HG02840 (cell line): ENCODE data around the gene PPP1R12B.
"Not testable (repeated sequence)": the region's sequence is repeated elsewhere in the genome, so short reads cannot be mapped to it uniquely, and the experiment has no call there.

Source experiments
- ATAC-seq: cut with Tn5 transposase; IDR thresholded peaks from one replicate; pipeline ENCODE4 v1.9.1; 2021; ENCODE audit warnings: mild to moderate bottlenecking, moderate library complexity, moderate number of reproducible peaks; ENCODE audit not compliant: unreplicated experiment, low FRiP score

PPP1R12B gene

DNA sequence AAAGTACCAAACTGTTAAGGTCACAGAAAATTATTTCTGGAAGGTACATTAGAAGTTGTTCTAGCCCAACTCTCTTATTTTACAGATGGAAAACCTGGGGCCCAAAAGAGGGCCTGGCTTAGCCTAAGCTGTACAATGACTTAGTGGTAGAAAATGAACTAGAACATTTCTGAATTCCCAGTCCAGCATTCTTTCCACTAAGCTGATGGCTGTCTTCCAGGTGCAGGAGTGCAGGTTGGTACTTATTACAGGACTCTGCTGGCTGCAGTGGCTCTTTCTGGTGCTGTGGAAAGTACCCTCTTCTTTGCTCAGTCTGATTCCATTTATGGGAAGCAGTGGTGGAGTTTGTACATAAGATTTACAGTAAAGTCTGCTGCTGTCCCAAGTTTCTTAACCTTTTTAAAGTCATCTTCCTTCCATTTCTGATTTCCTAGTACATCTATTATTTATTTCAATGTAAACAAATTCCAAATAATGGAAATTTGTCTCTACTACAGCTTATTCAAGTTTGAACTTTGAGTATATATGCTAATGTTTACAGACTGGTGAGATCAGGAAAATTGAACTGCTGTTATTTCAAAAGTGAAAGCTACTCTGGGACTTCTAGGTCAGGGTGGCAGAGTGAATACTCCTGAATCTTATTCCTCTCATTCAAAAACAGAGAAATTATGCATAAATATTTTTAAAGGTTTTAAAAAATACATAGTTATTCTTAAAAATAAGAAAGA is 171.8 kb downstream of the PPP1R12B start:
- ATAC-seq = not testable (repeated sequence)

DNA sequence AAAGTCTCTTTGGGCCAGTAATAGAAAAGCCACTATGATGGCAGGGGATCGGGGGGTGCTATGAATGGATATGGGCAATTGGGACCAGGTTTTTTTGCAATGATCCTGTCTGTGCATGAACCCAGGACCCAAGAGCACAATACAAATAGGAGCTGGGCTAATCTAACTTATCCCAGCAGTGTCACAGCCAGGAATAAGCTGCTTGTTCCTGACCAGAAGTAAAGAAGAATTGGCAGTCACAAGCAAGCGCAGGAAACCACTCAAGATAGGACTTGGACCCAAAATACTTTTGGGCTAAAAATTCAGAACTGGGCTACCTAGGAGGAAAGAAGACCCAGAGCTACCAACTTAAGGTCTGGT is 172.3 kb downstream of the PPP1R12B start:
- not testable (repeated sequence) for ATAC-seq

- not testable (repeated sequence) for ATAC-seq
These were observed 173.0 kb downstream of the PPP1R12B start for GRCh38 chr1:202521484-202521883.

GRCh38 chr1:202521886-202522285 is 173.4 kb downstream of the PPP1R12B start:
- ATAC-seq = no peak

DNA sequence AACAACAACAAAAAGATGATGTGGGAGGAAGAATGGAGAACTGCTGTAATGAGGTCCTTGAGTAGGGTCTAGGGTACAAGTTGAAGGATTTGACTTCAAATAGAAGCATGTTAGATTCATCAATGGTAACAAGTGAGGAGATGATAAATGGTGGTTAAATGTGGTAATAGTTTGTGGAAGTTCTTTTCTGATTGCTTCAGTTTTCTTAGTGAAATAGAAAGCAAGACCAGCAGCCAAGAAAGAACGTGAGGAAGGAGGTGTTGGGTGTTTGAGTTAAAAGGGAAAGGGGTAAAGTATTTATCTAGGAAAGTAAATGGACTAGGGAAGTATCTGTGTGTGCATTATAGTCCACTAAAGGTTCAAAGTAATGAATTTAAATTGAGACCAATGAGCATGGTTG is 177.6 kb downstream of the PPP1R12B start:
- ATAC-seq = not testable (repeated sequence)

GRCh38 chr1:202528096-202528722 is 179.7 kb downstream of the PPP1R12B start:
- ATAC-seq = not testable (repeated sequence)

DNA sequence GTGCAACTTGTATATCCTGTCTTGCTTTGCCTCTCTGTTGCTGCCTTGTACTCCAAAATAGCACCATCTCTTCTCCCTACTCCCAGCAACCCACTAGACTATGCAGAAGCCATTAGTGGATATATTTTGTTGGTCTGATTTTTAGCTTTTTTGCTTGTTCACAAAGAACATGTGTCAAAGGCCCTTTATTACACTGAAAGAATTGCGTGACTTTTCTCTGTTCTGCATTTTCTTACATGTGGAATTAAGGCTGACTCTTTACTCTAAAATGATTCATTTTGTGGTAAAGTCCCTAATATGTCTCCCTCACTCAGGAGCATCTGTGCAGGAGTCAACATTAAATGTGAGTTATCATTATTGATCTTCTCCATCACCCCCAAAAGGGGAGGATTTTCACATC is 182.2 kb downstream of the PPP1R12B start:
- not testable (repeated sequence) for ATAC-seq

DNA sequence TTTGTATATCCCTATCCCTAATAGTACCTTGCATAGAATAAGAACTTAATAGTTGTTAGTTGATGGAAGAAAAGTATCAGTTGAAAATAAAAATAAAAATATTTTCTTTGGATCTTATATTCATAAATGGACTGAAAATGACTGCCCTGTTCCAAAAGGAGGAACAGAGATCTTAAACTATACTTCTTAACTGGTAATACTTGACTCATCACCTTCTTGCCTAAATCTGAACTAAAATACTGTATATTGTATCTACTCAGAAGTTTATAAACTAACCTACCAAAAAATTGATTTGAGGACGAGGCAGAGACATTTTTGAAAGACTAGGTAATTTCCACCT is 182.9 kb downstream of the PPP1R12B start:
- no peak for ATAC-seq

DNA sequence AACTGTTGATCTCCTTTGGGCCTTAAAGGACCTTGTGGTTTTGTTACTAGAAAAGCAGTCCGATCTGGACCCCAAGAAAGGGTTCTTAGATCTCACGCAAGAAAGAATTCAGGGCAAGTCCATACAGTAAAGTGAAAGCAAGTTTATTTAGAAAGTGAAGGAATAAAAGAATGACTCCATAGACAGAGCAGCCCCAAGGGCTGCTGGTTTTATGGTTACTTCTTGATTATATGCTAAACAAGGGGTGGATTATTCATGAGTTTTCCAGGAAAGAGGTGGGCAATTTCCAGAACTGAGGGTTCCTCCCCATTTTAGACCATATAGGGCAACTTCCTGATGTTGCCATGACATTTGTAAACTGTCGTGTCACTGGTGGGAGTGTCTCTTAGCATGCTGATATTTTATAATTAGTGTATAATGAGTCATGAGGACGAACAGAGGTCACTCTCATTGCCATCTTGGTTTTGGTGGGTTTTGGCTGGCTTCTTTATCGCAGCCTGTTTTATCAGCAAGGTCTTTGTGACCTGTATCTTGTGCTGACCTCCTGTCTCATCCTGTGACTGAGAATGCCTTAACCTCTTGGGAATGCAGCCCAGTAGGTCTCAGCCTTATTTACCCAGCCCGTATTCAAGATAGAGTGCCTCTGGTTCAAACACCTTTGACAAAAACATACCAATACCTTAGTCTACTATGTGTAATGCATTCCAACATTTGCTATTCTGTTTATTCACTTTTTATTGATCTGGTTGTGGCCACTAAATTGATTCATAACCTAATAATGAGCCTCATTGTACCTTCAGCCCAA is 183.5 kb downstream of the PPP1R12B start:
- not testable (repeated sequence) for ATAC-seq

GRCh38 chr1:202539166-202539574 is 190.7 kb downstream of the PPP1R12B start:
- not testable (repeated sequence) for ATAC-seq

DNA sequence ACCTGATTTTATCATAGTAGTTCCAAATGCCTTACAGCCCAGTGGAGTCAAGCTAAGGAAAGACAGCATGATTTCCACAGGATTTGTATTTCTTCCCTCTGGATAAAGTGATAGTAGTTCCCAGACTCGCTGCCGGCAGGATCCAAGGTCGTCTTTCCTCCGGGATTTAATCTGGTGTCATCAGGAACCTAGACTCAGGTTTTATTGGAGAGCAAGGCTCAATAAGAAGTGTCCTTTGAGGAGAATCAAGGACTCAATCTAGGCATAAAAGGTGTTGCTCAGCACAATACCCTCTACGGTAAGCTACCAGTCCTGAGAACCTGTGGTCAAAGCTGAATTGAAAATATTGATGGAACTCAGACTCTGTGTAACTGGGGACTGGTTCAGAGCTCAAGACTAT is 191.1 kb downstream of the PPP1R12B start:
- ATAC-seq = not testable (repeated sequence)

DNA sequence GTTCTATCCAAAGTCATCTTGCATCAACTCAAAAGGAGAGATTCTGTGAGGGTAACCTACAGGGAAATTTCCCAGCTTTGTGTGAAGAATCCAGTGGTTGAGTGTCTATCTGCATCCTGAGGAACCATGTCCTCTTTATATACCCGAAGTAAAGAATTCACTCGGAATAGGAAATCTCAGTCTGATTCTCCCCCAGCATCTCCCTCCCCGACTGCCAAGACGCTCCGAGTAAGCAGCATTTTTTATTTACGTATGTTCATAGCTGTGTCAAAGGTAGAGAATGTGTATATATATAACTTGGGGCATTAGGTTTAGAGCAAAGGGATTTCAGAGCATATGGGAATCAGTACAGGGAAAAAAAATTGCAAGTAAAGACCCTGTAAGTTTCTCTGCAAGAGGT is 191.5 kb downstream of the PPP1R12B start:
- ATAC-seq = no peak

DNA sequence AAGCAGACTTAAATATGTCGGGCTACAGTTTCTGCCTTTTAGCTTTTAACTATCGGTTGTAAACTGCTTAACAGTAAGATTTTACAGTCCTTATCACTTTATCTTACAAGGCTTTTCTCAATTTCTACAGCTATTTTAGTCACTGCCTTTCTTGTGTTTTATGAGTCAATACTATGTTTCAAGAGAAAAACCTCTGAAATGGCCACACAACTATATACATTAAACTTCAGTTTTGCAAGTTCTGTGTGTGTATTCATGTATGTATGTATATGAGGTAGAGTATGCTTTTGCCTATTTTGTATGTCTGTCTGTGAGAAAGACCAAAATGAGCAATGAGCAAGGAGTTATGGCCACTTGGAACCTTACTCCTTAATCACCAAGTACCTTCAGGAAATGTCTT is 191.9 kb downstream of the PPP1R12B start:
- ATAC-seq = no peak

GRCh38 chr1:202540858-202541257 is 192.4 kb downstream of the PPP1R12B start:
- not testable (repeated sequence) for ATAC-seq

- ATAC-seq = not testable (repeated sequence)
These were observed 193.9 kb downstream of the PPP1R12B start for GRCh38 chr1:202542415-202542814.

DNA sequence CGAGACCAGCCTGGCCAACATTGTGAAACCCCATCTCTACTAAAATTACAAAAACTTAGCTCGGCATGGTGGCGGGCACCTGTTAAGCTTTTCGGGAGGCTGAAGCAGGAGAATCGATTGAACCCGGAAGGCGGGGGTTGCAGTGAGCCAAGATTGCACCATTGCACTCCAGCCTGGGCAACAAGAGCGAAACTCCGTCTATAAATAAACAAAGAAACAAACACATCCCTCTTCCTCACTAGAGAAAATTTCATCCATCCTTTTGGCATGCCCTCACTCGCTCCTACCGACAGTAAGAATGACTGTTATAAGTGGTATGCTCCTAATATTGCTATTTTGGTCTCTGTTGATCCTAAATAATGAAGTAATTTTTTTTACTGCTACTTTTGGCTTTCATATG is 195.0 kb downstream of the PPP1R12B start:
- ATAC-seq = not testable (repeated sequence)

GRCh38 chr1:202544766-202545449 is 196.4 kb downstream of the PPP1R12B start:
- not testable (repeated sequence) for ATAC-seq

GRCh38 chr1:202545647-202546303 is 197.3 kb downstream of the PPP1R12B start:
- ATAC-seq = not testable (repeated sequence)

DNA sequence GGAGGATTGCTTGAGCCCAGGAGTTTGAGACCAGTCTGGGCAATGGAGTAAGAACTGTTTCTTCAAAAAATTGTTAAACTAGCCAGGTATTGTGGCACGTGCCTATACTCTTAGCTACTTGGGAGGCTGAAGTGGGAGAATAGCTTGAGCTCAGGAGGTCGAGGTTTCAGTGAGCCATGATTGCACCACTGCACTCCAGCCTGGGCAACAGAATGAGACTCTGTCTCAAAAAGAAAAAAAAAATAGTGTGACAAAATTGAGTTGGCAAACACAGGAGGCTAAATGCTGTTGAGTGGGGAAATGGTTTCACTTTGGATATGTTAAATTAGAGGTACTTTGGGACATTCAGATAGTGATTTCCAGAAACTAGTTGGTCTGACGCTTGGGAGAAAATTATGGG is 197.9 kb downstream of the PPP1R12B start:
- ATAC-seq = peak; percentile 27

GRCh38 chr1:202546796-202547195 is 198.3 kb downstream of the PPP1R12B start:
- ATAC-seq = peak; percentile 67
